GM12864 (cell line): ENCODE results near the gene MAGED1.

Source experiments
- DNase-seq: peaks from one replicate; pipeline ENCODE4 v3.0.0-alpha.2; 2011; ENCODE audit warnings: low read depth
- H3K4me3 ChIP-seq: 2 replicates; pipeline ENCODE4 v1.5.1; 2011; ENCODE audit warnings: mild to moderate bottlenecking, low read depth, low read length, control low read depth
- TF ChIP-seq, protein P1 (sequence below): IDR thresholded peaks from 2 replicates; pipeline ENCODE4 v1.5.1; 2011; ENCODE audit warnings: low read depth, mild to moderate bottlenecking, moderate library complexity, low read length, control low read depth, inconsistent platforms; ENCODE audit errors: missing control alignments

The MAGED1 gene

GRCh38 chrX:51922561-51922960 lies 29.1 kb downstream of the MAGED1 start:
- no peak overlapping the region for H3K4me3 ChIP-seq
- no peak for DNase-seq
- TF ChIP-seq, protein P1, sequence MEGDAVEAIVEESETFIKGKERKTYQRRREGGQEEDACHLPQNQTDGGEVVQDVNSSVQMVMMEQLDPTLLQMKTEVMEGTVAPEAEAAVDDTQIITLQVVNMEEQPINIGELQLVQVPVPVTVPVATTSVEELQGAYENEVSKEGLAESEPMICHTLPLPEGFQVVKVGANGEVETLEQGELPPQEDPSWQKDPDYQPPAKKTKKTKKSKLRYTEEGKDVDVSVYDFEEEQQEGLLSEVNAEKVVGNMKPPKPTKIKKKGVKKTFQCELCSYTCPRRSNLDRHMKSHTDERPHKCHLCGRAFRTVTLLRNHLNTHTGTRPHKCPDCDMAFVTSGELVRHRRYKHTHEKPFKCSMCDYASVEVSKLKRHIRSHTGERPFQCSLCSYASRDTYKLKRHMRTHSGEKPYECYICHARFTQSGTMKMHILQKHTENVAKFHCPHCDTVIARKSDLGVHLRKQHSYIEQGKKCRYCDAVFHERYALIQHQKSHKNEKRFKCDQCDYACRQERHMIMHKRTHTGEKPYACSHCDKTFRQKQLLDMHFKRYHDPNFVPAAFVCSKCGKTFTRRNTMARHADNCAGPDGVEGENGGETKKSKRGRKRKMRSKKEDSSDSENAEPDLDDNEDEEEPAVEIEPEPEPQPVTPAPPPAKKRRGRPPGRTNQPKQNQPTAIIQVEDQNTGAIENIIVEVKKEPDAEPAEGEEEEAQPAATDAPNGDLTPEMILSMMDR: no peak

GRCh38 chrX:51931566-51932150 lies 38.2 kb downstream of the MAGED1 start:
- no peak for DNase-seq
- no peak overlapping the region for H3K4me3 ChIP-seq
- TF ChIP-seq, protein P1: no peak
